Kidney epithelial cell (primary cell): ENCODE results near the gene SOHLH1. TPM values are rescaled to one million over a fixed set of nuclear protein-coding genes. Genes with fewer than 3 reads are reported as not detected.

Source experiments
- DNase-seq: peaks from one replicate; pipeline ENCODE4 v3.0.0-alpha.2; 2010; ENCODE audit warnings: low read depth
- H3K27me3 ChIP-seq: 2 replicates; pipeline ENCODE4 v1.6.0; 2011; ENCODE audit warnings: low read length; ENCODE audit not compliant: control insufficient read depth, insufficient read depth
- H3K36me3 ChIP-seq: 2 replicates; pipeline ENCODE4 v1.5.1; 2011; ENCODE audit warnings: low read length; ENCODE audit not compliant: control insufficient read depth, insufficient read depth
- H3K4me3 ChIP-seq: 2 replicates; pipeline ENCODE4 v1.5.1; 2011; ENCODE audit warnings: low read depth, mild to moderate bottlenecking, control low read depth, low read length
- total RNA-seq: library from RNA; depleted of rRNA; stranded (reverse); fragments of >200 nt; gene quantifications from 2 replicates; pipeline ENCODE4 v1.2.3, GENCODE V29; 2015
- TF ChIP-seq, protein P1 (sequence below): IDR thresholded peaks from 2 replicates; pipeline ENCODE4 v1.5.1; 2011; ENCODE audit warnings: mild to moderate bottlenecking, moderate library complexity, low read length, control low read depth, inconsistent platforms; ENCODE audit not compliant: insufficient read depth, poor library complexity, severe bottlenecking

The SOHLH1 gene
- total RNA-seq, 1 donor from 2014 or later = not detected

DNA sequence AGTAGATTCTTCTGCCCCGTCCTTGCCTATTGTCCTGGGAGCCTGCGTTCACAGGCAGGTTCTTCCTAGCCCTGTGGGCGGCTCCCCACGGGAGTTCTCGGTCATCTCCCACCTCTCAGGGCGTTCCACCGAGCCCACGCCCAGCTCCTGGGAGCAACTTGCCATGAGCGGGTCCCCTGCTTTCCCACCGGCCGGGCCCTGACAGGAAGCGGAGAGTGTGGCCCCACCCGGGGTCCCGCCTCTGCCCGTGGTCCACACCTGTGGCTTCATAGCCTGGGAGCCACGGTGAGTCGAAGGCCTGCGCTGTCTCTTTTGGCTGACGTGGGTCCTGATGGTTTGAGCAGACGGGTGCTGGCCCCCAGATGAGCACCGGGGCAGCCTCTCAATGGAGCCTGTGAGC is 45.9 kb upstream of the SOHLH1 start:
- TF ChIP-seq, protein P1, sequence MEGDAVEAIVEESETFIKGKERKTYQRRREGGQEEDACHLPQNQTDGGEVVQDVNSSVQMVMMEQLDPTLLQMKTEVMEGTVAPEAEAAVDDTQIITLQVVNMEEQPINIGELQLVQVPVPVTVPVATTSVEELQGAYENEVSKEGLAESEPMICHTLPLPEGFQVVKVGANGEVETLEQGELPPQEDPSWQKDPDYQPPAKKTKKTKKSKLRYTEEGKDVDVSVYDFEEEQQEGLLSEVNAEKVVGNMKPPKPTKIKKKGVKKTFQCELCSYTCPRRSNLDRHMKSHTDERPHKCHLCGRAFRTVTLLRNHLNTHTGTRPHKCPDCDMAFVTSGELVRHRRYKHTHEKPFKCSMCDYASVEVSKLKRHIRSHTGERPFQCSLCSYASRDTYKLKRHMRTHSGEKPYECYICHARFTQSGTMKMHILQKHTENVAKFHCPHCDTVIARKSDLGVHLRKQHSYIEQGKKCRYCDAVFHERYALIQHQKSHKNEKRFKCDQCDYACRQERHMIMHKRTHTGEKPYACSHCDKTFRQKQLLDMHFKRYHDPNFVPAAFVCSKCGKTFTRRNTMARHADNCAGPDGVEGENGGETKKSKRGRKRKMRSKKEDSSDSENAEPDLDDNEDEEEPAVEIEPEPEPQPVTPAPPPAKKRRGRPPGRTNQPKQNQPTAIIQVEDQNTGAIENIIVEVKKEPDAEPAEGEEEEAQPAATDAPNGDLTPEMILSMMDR = no peak
- DNase-seq = no peak

DNA sequence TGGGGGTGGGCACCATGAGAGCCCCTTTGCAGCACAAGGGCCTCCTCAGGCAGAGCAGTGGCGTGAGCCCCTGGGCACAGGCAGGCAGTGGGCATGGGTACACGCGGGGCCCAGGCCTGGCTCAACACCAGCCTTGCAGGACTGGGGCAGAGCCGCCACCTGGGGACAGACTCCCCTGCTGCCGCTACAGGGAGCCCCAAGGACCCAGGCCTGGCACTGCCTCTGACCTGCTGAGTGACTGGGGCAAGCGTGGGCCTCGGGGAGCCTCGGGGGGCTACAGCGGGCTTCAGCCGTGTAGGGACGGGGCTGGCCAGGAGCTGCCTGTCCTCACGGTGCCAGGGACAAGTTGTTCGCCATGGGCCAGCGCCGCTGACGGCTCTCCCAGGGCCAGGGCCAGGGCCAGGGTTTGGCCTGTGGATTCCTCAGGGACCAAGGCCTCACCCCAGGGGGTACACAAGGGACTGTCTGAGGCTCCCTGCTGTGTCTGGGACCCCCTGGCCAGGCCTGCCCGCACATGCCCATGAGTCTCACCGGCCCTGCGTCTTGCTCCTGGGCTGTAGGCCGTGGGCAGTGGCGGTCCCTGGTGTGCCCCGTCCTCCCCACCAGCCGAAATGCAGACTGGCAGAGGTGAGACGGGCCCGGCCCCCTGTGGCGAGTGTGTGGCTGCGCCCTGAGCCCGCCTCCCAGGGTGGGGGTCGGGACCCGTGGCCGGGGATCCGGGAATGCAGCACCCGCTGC is 45.2 kb upstream of the SOHLH1 start:
- no peaks in the 10 kb centered on the region for H3K36me3 ChIP-seq
- TF ChIP-seq, protein P1 = no peak
- H3K4me3 ChIP-seq = no peak overlapping the region
- H3K27me3 ChIP-seq = peaks cover 2% of the 10 kb centered on the region
- DNase-seq = no peak

More for the DNA sequence above, 45.9 kb upstream of the SOHLH1 start:
- H3K36me3 ChIP-seq = no peaks in the 10 kb centered on the region
- H3K4me3 ChIP-seq = no peak overlapping the region
- peaks cover 2% of the 10 kb centered on the region for H3K27me3 ChIP-seq

GRCh38 chr9:135743546-135744332 is 44.5 kb upstream of the SOHLH1 start:
- DNase-seq = no peak
- TF ChIP-seq, protein P1 = no peak
- no peaks in the 10 kb centered on the region for H3K36me3 ChIP-seq
- peaks cover 2% of the 10 kb centered on the region for H3K27me3 ChIP-seq
- H3K4me3 ChIP-seq = no peak overlapping the region

DNA sequence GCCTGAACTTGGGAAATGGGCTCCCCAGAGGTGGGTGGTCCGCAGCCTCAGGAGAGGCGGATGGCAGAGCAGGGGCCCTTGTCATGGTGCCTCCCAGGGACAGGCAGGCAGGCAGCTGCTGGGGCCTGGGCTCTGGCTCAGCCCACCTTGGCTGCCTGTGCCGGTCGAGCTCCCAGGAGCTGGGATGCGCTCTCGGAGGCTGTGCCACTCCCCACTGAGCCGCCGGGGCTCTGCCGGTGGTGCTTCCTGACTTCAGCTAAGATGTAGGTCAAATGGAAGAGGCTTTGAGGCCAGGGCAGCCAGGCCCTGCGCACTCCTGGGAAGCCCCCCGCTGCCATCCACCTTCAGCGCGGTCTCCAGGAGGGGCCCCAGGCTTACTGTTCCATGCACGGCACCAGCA is 43.7 kb upstream of the SOHLH1 start:
- DNase-seq = no peak
- TF ChIP-seq, protein P1 = no peak
- Histone ChIP-seq H3K4me3 (no peak overlapping the region), H3K27me3 (peaks cover 2% of the 10 kb centered on the region), H3K36me3 (no peaks in the 10 kb centered on the region)

- TF ChIP-seq, protein P1 = no peak
- H3K27me3 ChIP-seq = peaks cover 17% of the 10 kb centered on the region
- no peak for DNase-seq
- H3K36me3 ChIP-seq = no peaks in the 10 kb centered on the region
- no peak overlapping the region for H3K4me3 ChIP-seq
Observed at GRCh38 chr9:135741276-135742219, 42.3 kb upstream of the SOHLH1 start.
